CD8-positive, alpha-beta memory T cell (primary cell): ENCODE results near the gene PAEP. TPM values are rescaled to one million over a fixed set of nuclear protein-coding genes. Genes with fewer than 3 reads are reported as not detected.

Source experiments
- CTCF ChIA-PET: fragments of 350-600 bp; sonication (Branson Sonifier 250); formaldehyde crosslinking; loops from one replicate; lab custom pipeline; 2021; ENCODE audit warnings: antibody characterized with exemption; lab: Charles Lee
- POLR2A ChIA-PET: fragments of 350-600 bp; sonication (Branson Sonifier 250); formaldehyde crosslinking; loops from one replicate; lab custom pipeline; 2021; ENCODE audit warnings: antibody characterized with exemption; lab: Charles Lee
- DNase-seq, 5 donors: peaks; one replicate each; pipeline versions ENCODE4 v3.0.0 to v3.0.0-alpha.2; 2020 to 2022; ENCODE audit warnings: mixed read lengths in 1 of 5
- H3K27ac ChIP-seq: one replicate; pipeline ENCODE4 v1.7.0; 2013; ENCODE audit warnings: low read depth, mild to moderate bottlenecking, low read length, moderate library complexity
- H3K27me3 ChIP-seq: 2 replicates; pipeline ENCODE4 v1.7.0; 2013; ENCODE audit warnings: low read length, mild to moderate bottlenecking; ENCODE audit not compliant: insufficient read depth, poor library complexity, severe bottlenecking
- H3K36me3 ChIP-seq: 2 replicates; pipeline ENCODE4 v1.7.0; 2013; ENCODE audit warnings: mild to moderate bottlenecking, low read length, moderate library complexity; ENCODE audit not compliant: insufficient read depth
- H3K4me1 ChIP-seq: 2 replicates; pipeline ENCODE4 v1.7.0; 2013; ENCODE audit warnings: mild to moderate bottlenecking, low read length, moderate library complexity; ENCODE audit not compliant: insufficient read depth
- H3K4me3 ChIP-seq: 2 replicates; pipeline ENCODE4 v1.7.0; 2013; ENCODE audit warnings: mild to moderate bottlenecking, low read length
- H3K9me3 ChIP-seq: 2 replicates; pipeline ENCODE4 v1.7.0; 2013; ENCODE audit warnings: mild to moderate bottlenecking, low read length
- H3K27ac Mint-ChIP-seq, 8 donors: one replicate each; pipeline ENCODE4 v1.8.0; 2020 to 2021; ENCODE audit warnings: mixed read lengths in 8 of 8, mild to moderate bottlenecking in 6 of 8, inconsistent platforms in 3 of 8, moderate library complexity in 3 of 8
- H3K27me3 Mint-ChIP-seq, 2 donors: one replicate each; pipeline ENCODE4 v1.8.0; 2020 to 2021; ENCODE audit warnings: mixed read lengths in 2 of 2, mild to moderate bottlenecking in 1 of 2, moderate library complexity in 1 of 2
- H3K36me3 Mint-ChIP-seq, 3 donors: one replicate each; pipeline ENCODE4 v1.8.0; 2020 to 2021; ENCODE audit warnings: mixed read lengths in 3 of 3, inconsistent platforms in 1 of 3, mild to moderate bottlenecking in 1 of 3
- H3K4me1 Mint-ChIP-seq, 3 donors: one replicate each; pipeline ENCODE4 v1.8.0; 2020 to 2021; ENCODE audit warnings: mixed read lengths in 3 of 3, inconsistent platforms in 1 of 3, mild to moderate bottlenecking in 1 of 3
- H3K4me3 Mint-ChIP-seq, 7 donors: one replicate each; pipeline ENCODE4 v1.8.0; 2020 to 2021; ENCODE audit warnings: mixed read lengths in 7 of 7, mild to moderate bottlenecking in 6 of 7, moderate library complexity in 4 of 7, inconsistent platforms in 2 of 7
- H3K9me3 Mint-ChIP-seq, 5 donors: one replicate each; pipeline ENCODE4 v1.8.0; 2020 to 2022; ENCODE audit warnings: mixed read lengths in 5 of 5, mild to moderate bottlenecking in 3 of 5, moderate library complexity in 2 of 5, inconsistent platforms in 1 of 5
- polyA plus RNA-seq: library from polyadenylated mRNA; unstranded; fragments of 300-500 nt; fragmentation: Illumina TruSeq; gene quantifications from one replicate; pipeline ENCODE4 v1.2.3, GENCODE V29; 2021
- total RNA-seq, 2 experiments: library from RNA; stranded (reverse); gene quantifications; one replicate each; pipeline ENCODE4 v1.2.3, GENCODE V29; 2021

Gene PAEP
- total and polyA plus RNA-seq, 3 experiments from 2014 or later: not detected

GRCh38 chr9:135607401-135608293, 46.1 kb downstream of the PAEP start:
- no peak for DNase-seq
- Mint-ChIP-seq H3K4me3 (no peak overlapping the region), H3K4me1 (no peaks in the 10 kb centered on the region), H3K27me3 (peaks cover 8 to 12% of the 10 kb centered on the region in 2 donors), H3K9me3 (peaks cover 0 to 2% (median 0%) of the 10 kb centered on the region in 5 donors), H3K27ac (no peak overlapping the region), H3K36me3 (no peaks in the 10 kb centered on the region)
- Histone ChIP-seq H3K9me3 (no peaks in the 10 kb centered on the region), H3K27ac (no peak overlapping the region), H3K4me1 (no peaks in the 10 kb centered on the region), H3K27me3 (no peaks in the 10 kb centered on the region), H3K4me3 (no peak overlapping the region), H3K36me3 (no peaks in the 10 kb centered on the region)
- POLR2A ChIA-PET: no interaction called here
- CTCF ChIA-PET: interaction anchor here (0.7 kb wide), 1 partner anchor 1464 kb away, joined by 3 read pairs; no protein-coding TSS in a partner anchor

GRCh38 chr9:135608294-135608998, 46.9 kb downstream of the PAEP start:
- ChIA-PET CTCF (no interaction called here), POLR2A (no interaction called here)
- Mint-ChIP-seq H3K4me3 (no peak overlapping the region), H3K36me3 (no peaks in the 10 kb centered on the region), H3K27ac (no peak overlapping the region), H3K9me3 (peaks cover 0 to 2% (median 0%) of the 10 kb centered on the region in 5 donors), H3K27me3 (peaks cover 4 to 11% of the 10 kb centered on the region in 2 donors), H3K4me1 (no peaks in the 10 kb centered on the region)
- Histone ChIP-seq H3K9me3 (no peaks in the 10 kb centered on the region), H3K27ac (no peak overlapping the region), H3K4me1 (no peaks in the 10 kb centered on the region), H3K36me3 (no peaks in the 10 kb centered on the region), H3K27me3 (no peaks in the 10 kb centered on the region), H3K4me3 (no peak overlapping the region)
- peak in 1 of 5 donors; percentile 38 for DNase-seq

- H3K4me1 Mint-ChIP-seq: no peaks in the 10 kb centered on the region
- no peak overlapping the region for H3K27ac ChIP-seq
- no peaks in the 10 kb centered on the region for H3K4me1 ChIP-seq
- DNase-seq: no peak
- H3K27me3 Mint-ChIP-seq: peaks cover 4 to 11% of the 10 kb centered on the region in 2 donors
- no peaks in the 10 kb centered on the region for H3K9me3 ChIP-seq
- no peak overlapping the region for H3K27ac Mint-ChIP-seq
- H3K27me3 ChIP-seq: no peaks in the 10 kb centered on the region
- H3K36me3 ChIP-seq: no peaks in the 10 kb centered on the region
- no peaks in the 10 kb centered on the region for H3K36me3 Mint-ChIP-seq
- H3K4me3 Mint-ChIP-seq: no peak overlapping the region
- CTCF ChIA-PET: no interaction called here
- POLR2A ChIA-PET: no interaction called here
- H3K4me3 ChIP-seq: no peak overlapping the region
- H3K9me3 Mint-ChIP-seq: peaks cover 0 to 2% (median 0%) of the 10 kb centered on the region in 5 donors
Measured at GRCh38 chr9:135608999-135609317, 47.4 kb downstream of the PAEP start.

GRCh38 chr9:135609366-135609955, 47.9 kb downstream of the PAEP start:
- H3K4me3 ChIP-seq: no peak overlapping the region
- peaks cover 4 to 11% of the 10 kb centered on the region in 2 donors for H3K27me3 Mint-ChIP-seq
- no peak overlapping the region for H3K4me3 Mint-ChIP-seq
- H3K4me1 ChIP-seq: no peaks in the 10 kb centered on the region
- no peak overlapping the region for H3K27ac ChIP-seq
- ChIA-PET POLR2A (no interaction called here), CTCF (no interaction called here)
- H3K27me3 ChIP-seq: no peaks in the 10 kb centered on the region
- H3K27ac Mint-ChIP-seq: no peak overlapping the region
- no peaks in the 10 kb centered on the region for H3K4me1 Mint-ChIP-seq
- no peak for DNase-seq
- peaks cover 0 to 2% (median 0%) of the 10 kb centered on the region in 5 donors for H3K9me3 Mint-ChIP-seq
- no peaks in the 10 kb centered on the region for H3K36me3 Mint-ChIP-seq
- no peaks in the 10 kb centered on the region for H3K9me3 ChIP-seq
- H3K36me3 ChIP-seq: no peaks in the 10 kb centered on the region

GRCh38 chr9:135610290-135611141, 49.0 kb downstream of the PAEP start:
- Mint-ChIP-seq H3K9me3 (peaks cover 0 to 2% (median 0%) of the 10 kb centered on the region in 5 donors), H3K36me3 (no peaks in the 10 kb centered on the region), H3K27me3 (peaks cover 4 to 12% of the 10 kb centered on the region in 2 donors), H3K4me1 (no peaks in the 10 kb centered on the region), H3K4me3 (no peak overlapping the region), H3K27ac (no peak overlapping the region)
- POLR2A ChIA-PET: no interaction called here
- H3K9me3 ChIP-seq: no peaks in the 10 kb centered on the region
- no peak overlapping the region for H3K27ac ChIP-seq
- no peaks in the 10 kb centered on the region for H3K27me3 ChIP-seq
- H3K4me3 ChIP-seq: no peak overlapping the region
- CTCF ChIA-PET: no interaction called here
- DNase-seq: no peak
- no peaks in the 10 kb centered on the region for H3K4me1 ChIP-seq
- no peaks in the 10 kb centered on the region for H3K36me3 ChIP-seq

GRCh38 chr9:135611142-135611874, 49.8 kb downstream of the PAEP start:
- H3K27ac Mint-ChIP-seq: no peak overlapping the region
- no peaks in the 10 kb centered on the region for H3K4me1 Mint-ChIP-seq
- no peaks in the 10 kb centered on the region for H3K36me3 ChIP-seq
- H3K9me3 Mint-ChIP-seq: peaks cover 0 to 2% (median 0%) of the 10 kb centered on the region in 5 donors
- no peak overlapping the region for H3K4me3 Mint-ChIP-seq
- H3K4me1 ChIP-seq: no peaks in the 10 kb centered on the region
- no peaks in the 10 kb centered on the region for H3K36me3 Mint-ChIP-seq
- POLR2A ChIA-PET: no interaction called here
- DNase-seq: peak in 1 of 5 donors; percentile 46
- no peaks in the 10 kb centered on the region for H3K27me3 ChIP-seq
- CTCF ChIA-PET: no interaction called here
- no peak overlapping the region for H3K27ac ChIP-seq
- H3K27me3 Mint-ChIP-seq: peaks cover 4 to 18% of the 10 kb centered on the region in 2 donors
- H3K4me3 ChIP-seq: no peak overlapping the region
- H3K9me3 ChIP-seq: no peaks in the 10 kb centered on the region

- Histone ChIP-seq H3K27me3 (no peaks in the 10 kb centered on the region), H3K4me3 (no peak overlapping the region), H3K9me3 (no peaks in the 10 kb centered on the region), H3K4me1 (no peaks in the 10 kb centered on the region), H3K36me3 (no peaks in the 10 kb centered on the region), H3K27ac (no peak overlapping the region)
- H3K27ac Mint-ChIP-seq: no peak overlapping the region
- ChIA-PET POLR2A (no interaction called here), CTCF (no interaction called here)
- DNase-seq: no peak
- no peak overlapping the region for H3K4me3 Mint-ChIP-seq
- peaks cover 0 to 2% (median 0%) of the 10 kb centered on the region in 5 donors for H3K9me3 Mint-ChIP-seq
- H3K36me3 Mint-ChIP-seq: no peaks in the 10 kb centered on the region
- no peaks in the 10 kb centered on the region for H3K4me1 Mint-ChIP-seq
- H3K27me3 Mint-ChIP-seq: peaks cover 7 to 18% of the 10 kb centered on the region in 2 donors
Measured at GRCh38 chr9:135611875-135612209, 50.3 kb downstream of the PAEP start.
